NCI-H748 (cell line): Measurements from ENCODE around the gene SPCS3.
"Not testable (repeated sequence)": the region's sequence is repeated elsewhere in the genome, so short reads cannot be mapped to it uniquely, and the experiment has no call there.

Experiments used
- DNase-seq: peaks from one replicate; lab custom pipeline; 2025; ENCODE audit not compliant: unreplicated experiment; lab: John Stamatoyannopoulos, UW

Gene SPCS3

DNA sequence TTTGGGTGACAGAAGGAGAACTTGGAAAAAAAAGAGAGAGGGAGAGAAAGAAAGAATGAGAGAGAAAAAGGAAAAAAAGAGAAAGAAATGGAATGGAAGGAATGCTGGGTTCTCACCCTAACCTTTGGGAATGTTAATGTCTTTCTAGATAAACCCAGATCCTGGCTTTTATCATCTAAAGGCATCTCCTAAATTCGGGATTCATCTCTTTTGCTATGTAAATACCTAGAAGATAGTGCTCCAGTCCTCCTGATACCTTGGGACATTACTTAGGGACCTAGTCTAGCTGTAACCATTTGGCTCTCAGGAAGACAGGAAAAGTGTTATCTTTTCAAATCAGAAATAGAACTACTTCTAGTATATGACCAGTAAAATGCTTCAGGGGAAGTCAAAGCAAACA, 15.8 kb upstream of the SPCS3 start:
- DNase-seq, result no peak

DNA sequence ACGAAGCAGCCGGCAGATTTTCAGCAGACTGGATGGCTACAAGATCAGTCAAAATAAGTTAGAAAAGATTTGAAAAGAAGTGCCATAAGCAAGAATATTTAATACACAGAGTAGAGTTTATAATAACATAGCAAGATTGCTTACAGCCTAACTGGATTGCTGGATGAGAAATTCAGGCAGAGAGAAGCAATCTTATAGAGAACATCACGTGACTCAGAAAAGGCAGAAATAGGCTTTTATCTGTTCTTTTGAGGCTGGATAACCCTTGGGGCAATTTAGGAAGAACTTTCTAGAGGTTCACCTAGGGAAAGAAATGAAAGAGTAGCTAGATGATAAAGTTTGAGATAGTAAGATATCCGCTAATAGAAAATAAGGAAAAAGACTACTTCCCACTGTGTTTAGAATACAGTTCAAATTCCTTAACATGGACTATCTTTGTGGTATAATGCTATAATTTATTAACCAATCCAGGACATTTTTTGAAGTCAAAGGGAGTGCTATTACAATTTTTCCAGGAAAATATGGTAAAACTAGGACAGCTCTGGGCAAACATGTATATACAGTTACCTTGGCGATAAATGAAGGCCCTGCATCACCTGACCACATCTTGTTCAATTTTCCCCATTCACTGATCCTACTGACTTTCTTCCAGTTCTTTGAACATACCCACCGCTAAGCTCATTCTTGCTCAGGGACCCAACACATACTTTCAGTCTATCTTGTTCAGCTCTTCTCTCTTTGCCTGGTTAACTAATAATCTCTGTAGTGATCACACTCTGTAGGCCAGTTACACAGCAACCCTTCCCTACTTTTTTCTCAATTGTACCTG, 12.7 kb upstream of the SPCS3 start:
- no peak for DNase-seq

GRCh38 chr4:176307666-176307930, 12.2 kb upstream of the SPCS3 start:
- DNase-seq, result no peak

DNA sequence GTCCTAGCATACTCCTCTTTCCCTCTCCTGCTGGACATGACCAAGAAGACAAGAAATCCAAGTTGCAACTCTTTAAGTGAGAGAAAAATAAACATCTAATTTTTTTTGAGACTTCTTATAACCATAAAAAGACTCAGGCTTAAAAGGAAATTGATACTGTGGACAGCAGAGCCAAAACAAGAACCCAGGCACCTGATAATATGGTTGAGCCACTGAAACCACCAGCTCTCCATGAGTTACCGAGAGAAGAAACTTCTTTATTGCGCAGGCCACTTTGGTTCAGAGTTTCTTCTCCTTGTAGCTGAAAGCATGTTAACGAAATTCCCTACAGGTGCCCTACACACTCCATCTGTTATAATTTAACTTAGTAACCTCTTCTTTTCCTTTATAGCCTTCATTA, 11.3 kb upstream of the SPCS3 start:
- DNase-seq, result no peak

DNA sequence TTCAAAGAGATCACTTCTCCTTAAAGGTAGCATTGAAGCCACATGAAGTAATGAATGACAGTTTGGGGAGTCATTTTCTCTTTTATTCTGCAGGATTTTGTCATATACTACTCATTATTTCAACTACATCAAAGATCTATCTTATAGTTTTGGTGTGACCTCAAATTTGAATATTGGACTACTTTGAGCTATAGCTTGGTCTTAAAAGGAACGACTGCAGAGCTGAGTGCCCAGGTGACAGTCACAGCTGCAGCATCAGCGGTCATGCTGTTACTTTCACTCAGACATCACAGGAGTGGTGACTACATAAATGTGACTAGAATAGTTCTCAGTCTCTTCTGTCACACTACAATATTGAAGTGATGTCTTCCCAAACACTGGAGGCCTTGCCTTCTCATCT, 10.7 kb upstream of the SPCS3 start:
- DNase-seq, result no peak

DNA sequence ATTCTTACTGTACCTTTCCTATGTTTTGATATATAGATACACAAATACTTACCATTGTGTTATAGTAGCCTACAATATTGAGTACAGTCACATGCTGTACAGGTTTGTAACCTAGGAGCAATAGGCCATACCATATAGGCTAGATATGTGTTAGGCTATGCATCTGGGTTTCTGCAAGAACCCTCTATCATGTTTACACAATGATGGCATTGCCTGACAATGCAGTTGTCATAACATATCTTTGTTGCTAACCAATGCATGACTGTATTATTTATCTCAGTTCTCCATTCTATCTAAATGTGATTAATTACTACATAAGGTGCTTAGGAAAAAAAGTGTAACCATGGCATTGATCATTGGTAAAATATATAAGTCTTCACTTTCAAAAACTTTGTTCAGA, 10.0 kb upstream of the SPCS3 start:
- DNase-seq, result no peak

GRCh38 chr4:176313596-176314336, 6.0 kb upstream of the SPCS3 start:
- DNase-seq, result no peak

GRCh38 chr4:176319151-176319703, 539 bp upstream of the SPCS3 start:
- peak; percentile 63 for DNase-seq

GRCh38 chr4:176320340-176320975, 692 bp downstream of the SPCS3 start:
- DNase-seq, result peak; percentile 80

- DNase-seq, result peak; percentile 23
Measured at GRCh38 chr4:176320976-176321361, 1.2 kb downstream of the SPCS3 start.

DNA sequence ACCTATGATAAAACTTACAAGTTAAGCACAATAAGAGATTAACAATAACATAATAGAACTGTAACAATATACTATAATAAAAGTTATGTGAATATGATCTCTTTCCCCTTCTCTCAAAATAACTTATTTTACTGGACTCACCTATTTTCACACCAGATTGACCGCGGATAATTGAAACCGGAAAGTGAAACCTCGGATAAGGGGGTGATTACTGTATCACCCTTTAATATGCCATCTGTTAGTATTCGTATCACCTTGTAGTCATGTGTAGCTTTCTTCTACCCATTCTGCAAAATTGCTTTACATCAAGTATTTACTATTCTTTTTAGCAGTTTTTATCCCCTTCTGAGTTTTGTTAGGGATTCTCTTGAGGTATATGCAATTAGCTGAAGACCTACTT, 1.8 kb downstream of the SPCS3 start:
- peak; percentile 12 for DNase-seq

- DNase-seq, result no peak
Measured at GRCh38 chr4:176323511-176324160, 3.9 kb downstream of the SPCS3 start.

DNA sequence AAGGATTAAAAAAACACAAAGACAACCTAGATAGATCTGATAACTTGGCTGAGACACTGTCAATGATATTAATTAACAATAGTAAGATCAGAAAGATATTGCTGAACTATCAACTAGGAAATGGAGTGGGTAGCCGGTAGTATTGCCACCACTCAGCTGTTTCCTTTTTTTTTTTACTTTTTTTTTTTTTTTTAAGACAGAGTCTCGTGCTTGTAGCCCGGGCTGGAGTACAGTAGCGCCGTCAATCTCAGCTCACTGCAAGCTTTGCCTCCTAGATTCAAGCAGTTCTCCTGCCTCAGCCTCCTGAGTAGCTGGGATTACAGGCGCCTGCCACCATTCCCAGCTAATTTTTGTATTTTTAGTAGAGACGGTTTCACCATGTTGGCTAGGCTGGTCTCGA, 5.1 kb downstream of the SPCS3 start:
- not testable (repeated sequence) for DNase-seq

GRCh38 chr4:176333076-176333475, 13.3 kb downstream of the SPCS3 start:
- no peak for DNase-seq

DNA sequence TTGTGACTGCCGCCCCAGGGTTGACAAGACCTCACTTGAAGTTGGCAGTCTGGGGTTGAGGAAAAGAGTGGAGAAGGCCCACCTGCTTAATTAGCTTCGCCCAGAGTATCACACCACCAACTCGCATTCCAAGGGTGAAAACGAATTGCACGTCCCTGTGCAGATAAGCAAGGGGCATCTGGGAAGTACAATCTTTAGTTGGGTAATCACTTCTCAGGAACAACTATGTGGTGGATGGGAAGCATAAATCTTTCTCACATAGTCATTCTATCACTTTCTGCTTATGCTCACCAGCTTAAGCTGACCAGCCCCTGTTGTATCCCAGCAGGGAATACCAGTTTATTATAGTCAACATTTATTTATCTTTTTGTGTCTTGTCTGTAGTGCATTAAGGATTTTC, 14.3 kb downstream of the SPCS3 start:
- DNase-seq, result no peak

GRCh38 chr4:176335421-176335820, 15.7 kb downstream of the SPCS3 start:
- no peak for DNase-seq

DNA sequence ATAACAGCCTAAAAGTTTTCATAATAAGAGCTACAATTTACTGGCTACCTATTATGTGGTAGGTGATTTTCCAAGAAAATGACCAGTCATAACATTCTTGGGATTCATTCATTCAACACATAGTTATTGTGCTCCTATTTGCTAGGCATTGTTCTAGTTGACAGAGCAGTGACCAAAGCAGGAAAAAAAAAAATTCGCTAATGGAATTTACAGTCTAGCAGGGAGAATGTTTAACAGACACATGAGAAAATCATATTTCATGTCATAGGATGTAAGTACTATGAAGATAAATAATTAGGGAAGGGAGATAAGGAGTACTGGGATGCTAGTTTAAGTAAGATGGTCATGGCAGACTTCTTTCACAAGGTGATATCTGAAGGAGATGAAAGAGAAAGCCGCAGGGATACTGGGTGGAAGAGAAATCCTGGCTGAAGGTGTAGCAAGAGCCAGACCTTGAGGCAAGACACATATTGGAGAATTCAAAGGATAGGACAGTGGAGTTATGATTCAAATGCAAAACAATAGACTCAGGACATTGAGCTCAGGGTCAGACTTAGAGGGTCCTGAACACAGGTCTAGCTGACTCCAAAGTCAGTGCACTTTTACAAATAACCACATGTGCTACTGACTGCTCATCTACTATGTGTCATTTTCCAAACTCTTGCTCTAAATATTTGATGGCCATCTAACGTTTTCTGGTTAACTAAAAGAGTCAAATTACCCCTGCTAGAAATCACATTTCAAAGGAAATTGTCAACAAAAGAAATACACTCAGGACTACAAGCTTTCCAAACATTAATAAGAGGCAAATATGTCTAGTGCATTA, 20.4 kb downstream of the SPCS3 start:
- DNase-seq, result no peak

DNA sequence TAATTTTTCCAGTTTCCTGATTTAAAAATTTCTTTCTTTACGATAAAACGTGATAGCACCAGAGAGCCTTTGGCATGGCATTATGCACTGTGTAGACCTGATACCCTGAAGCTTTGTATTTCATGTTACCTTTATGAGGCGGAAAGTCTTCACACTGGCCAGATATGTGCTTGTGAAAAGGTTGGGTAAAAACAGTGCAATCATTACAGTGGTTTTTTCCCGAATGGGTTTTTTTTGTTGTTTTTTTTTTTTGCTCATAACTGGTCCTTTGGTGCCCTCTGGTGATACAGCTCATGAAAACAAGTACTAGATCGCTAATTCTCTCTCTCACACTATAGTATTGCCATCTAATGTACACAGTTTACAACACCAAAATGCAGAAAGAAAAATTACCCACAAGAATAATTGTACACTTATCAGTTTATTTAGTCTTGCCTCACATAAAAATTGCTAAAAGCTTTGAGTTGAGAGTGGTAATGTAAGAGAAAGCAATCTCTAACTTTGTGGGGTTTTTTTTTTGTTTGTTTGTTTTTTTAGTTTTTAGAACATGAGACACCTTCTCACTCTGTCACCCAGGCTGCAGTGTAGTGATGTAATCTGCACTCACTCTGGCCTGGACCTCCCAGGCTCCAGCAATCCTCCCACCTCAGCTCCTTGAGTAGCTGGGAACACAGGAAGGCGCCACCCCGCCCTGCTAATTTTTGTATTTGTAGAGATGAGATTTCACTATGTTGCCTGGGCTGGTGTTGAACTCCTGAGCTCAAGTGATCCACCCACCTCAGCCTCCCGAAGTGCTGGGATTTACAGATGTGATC, 21.3 kb downstream of the SPCS3 start:
- peak; percentile 40 for DNase-seq

- no peak for DNase-seq
Measured at GRCh38 chr4:176342384-176342783, 22.6 kb downstream of the SPCS3 start.

- DNase-seq, result no peak
Measured at GRCh38 chr4:176343286-176343685, 23.5 kb downstream of the SPCS3 start.
